Activated T-cell treated with anti-CD3 and anti-CD28 coated beads, Interleukin-2, amount 50 U/mL, for 4 hours (primary cell): ENCODE measurements around the gene C19orf44. TPM values are rescaled to one million over a fixed set of nuclear protein-coding genes. Genes with fewer than 3 reads are reported as not detected.
"Not testable (repeated sequence)": the region's sequence is repeated elsewhere in the genome, so short reads cannot be mapped to it uniquely, and the experiment has no call there.

Source experiments
- ATAC-seq, 2 donors: fragments of 200-7000 bp; cut with Tn5 transposase; one replicate each; pipeline ENCODE4 v1.10.0; 2021
- DNase-seq: peaks from one replicate; pipeline ENCODE4 v3.0.0-alpha.2; 2020
- H3K27me3 Mint-ChIP-seq: one replicate; pipeline ENCODE4 v1.8.0; 2021; ENCODE audit warnings: low read depth, mixed read lengths
- H3K36me3 Mint-ChIP-seq: one replicate; pipeline ENCODE4 v1.8.0; 2022; ENCODE audit warnings: mixed read lengths; ENCODE audit not compliant: insufficient read depth
- H3K4me1 Mint-ChIP-seq: one replicate; pipeline ENCODE4 v1.8.0; 2021; ENCODE audit warnings: low read depth, mixed read lengths
- H3K4me3 Mint-ChIP-seq: one replicate; pipeline ENCODE4 v1.8.0; 2021; ENCODE audit warnings: mild to moderate bottlenecking, moderate library complexity, mixed read lengths
- H3K9me3 Mint-ChIP-seq: one replicate; pipeline ENCODE4 v1.8.0; 2021; ENCODE audit warnings: mixed read lengths
- total RNA-seq, 3 donors: library from RNA; stranded (reverse); gene quantifications; one replicate each; pipeline ENCODE4 v1.2.1, GENCODE V29; 2021

Gene C19orf44
- total RNA-seq, 3 donors from 2014 or later: 2.4 to 3.2 (median 2.7) TPM

- H3K36me3 Mint-ChIP-seq: peaks cover 25% of the 10 kb centered on the region
Observed at GRCh38 chr19:16530540-16531379, 34.6 kb downstream of the C19orf44 start.

GRCh38 chr19:16531380-16531669, 35.1 kb downstream of the C19orf44 start:
- ATAC-seq (no peak), DNase-seq (no peak)
- H3K27me3 Mint-ChIP-seq: no peaks in the 10 kb centered on the region
- no peak overlapping the region for H3K4me3 Mint-ChIP-seq
- H3K36me3 Mint-ChIP-seq: peaks cover 29% of the 10 kb centered on the region
- no peaks in the 10 kb centered on the region for H3K9me3 Mint-ChIP-seq
- H3K4me1 Mint-ChIP-seq: no peaks in the 10 kb centered on the region

More at GRCh38 chr19:16530540-16531379, 34.6 kb downstream of the C19orf44 start:
- Mint-ChIP-seq H3K4me1 (no peaks in the 10 kb centered on the region), H3K27me3 (no peaks in the 10 kb centered on the region), H3K9me3 (no peaks in the 10 kb centered on the region), H3K4me3 (no peak overlapping the region)
- ATAC-seq (no peak), DNase-seq (no peak)

- no peak for ATAC-seq
- Mint-ChIP-seq H3K36me3 (peaks cover 35% of the 10 kb centered on the region), H3K4me3 (no peak overlapping the region), H3K27me3 (no peaks in the 10 kb centered on the region), H3K4me1 (peaks cover 5% of the 10 kb centered on the region), H3K9me3 (no peaks in the 10 kb centered on the region)
- no peak for DNase-seq
Observed at GRCh38 chr19:16532440-16533234, 36.4 kb downstream of the C19orf44 start.

GRCh38 chr19:16535381-16535780, 39.2 kb downstream of the C19orf44 start:
- no peaks in the 10 kb centered on the region for H3K9me3 Mint-ChIP-seq
- peaks cover 39% of the 10 kb centered on the region for H3K36me3 Mint-ChIP-seq

GRCh38 chr19:16536130-16536529, 39.9 kb downstream of the C19orf44 start:
- Mint-ChIP-seq H3K9me3 (no peaks in the 10 kb centered on the region), H3K4me3 (no peak overlapping the region), H3K4me1 (peaks cover 37% of the 10 kb centered on the region), H3K36me3 (peaks cover 38% of the 10 kb centered on the region), H3K27me3 (no peaks in the 10 kb centered on the region)
- DNase-seq (no peak), ATAC-seq (no peak)

More at GRCh38 chr19:16535381-16535780, 39.2 kb downstream of the C19orf44 start:
- Mint-ChIP-seq H3K4me3 (no peak overlapping the region), H3K27me3 (no peaks in the 10 kb centered on the region), H3K4me1 (peaks cover 30% of the 10 kb centered on the region)
- no peak for ATAC-seq
- no peak for DNase-seq

- no peak for DNase-seq
- no peaks in the 10 kb centered on the region for H3K9me3 Mint-ChIP-seq
- ATAC-seq: no peak
- H3K4me1 Mint-ChIP-seq: peaks cover 43% of the 10 kb centered on the region
- no peak overlapping the region for H3K4me3 Mint-ChIP-seq
- H3K36me3 Mint-ChIP-seq: peaks cover 35% of the 10 kb centered on the region
- no peaks in the 10 kb centered on the region for H3K27me3 Mint-ChIP-seq
Observed at GRCh38 chr19:16537111-16537510, 40.9 kb downstream of the C19orf44 start.

GRCh38 chr19:16540948-16541347, 44.8 kb downstream of the C19orf44 start:
- Mint-ChIP-seq H3K4me1 (peaks cover 60% of the 10 kb centered on the region), H3K9me3 (no peaks in the 10 kb centered on the region), H3K27me3 (no peaks in the 10 kb centered on the region), H3K36me3 (peaks cover 32% of the 10 kb centered on the region), H3K4me3 (peak overlapping the region; percentile 91)
- DNase-seq (no peak), ATAC-seq (no peak)

- peak; percentile 1 to 6 for ATAC-seq
- Mint-ChIP-seq H3K4me3 (peak overlapping the region; percentile 91), H3K36me3 (peaks cover 29% of the 10 kb centered on the region), H3K4me1 (peaks cover 60% of the 10 kb centered on the region), H3K27me3 (no peaks in the 10 kb centered on the region), H3K9me3 (no peaks in the 10 kb centered on the region)
- DNase-seq: no peak
Observed at GRCh38 chr19:16541526-16542044, 45.4 kb downstream of the C19orf44 start.

- Mint-ChIP-seq H3K4me1 (peaks cover 60% of the 10 kb centered on the region), H3K27me3 (no peaks in the 10 kb centered on the region), H3K36me3 (peaks cover 27% of the 10 kb centered on the region), H3K4me3 (peak within 1 kb of the TSS; percentile 91), H3K9me3 (no peaks in the 10 kb centered on the region)
- peak; percentile 92 for DNase-seq
- peak; percentile 91 for ATAC-seq
Observed at GRCh38 chr19:16542045-16542909, 46.1 kb downstream of the C19orf44 start, which contains the start of gene CHERP. TSS of gene CHERP (minus strand) at chr19:16542437. CDS start at chr19:16542378, 59 bp downstream.

GRCh38 chr19:16542910-16543472, 46.8 kb downstream of the C19orf44 start:
- Mint-ChIP-seq H3K36me3 (peaks cover 21% of the 10 kb centered on the region), H3K27me3 (no peaks in the 10 kb centered on the region), H3K4me1 (peaks cover 54% of the 10 kb centered on the region), H3K9me3 (no peaks in the 10 kb centered on the region), H3K4me3 (peak overlapping the region; percentile 91)
- DNase-seq: no peak
- ATAC-seq: no peak

- H3K9me3 Mint-ChIP-seq, ATAC-seq: not testable (repeated sequence)
- H3K36me3 Mint-ChIP-seq: peaks cover 17% of the 10 kb centered on the region
Observed at GRCh38 chr19:16543734-16544133, 47.5 kb downstream of the C19orf44 start.

GRCh38 chr19:16544473-16545231, 48.5 kb downstream of the C19orf44 start:
- DNase-seq (no peak), ATAC-seq (no peak)
- peaks cover 40% of the 10 kb centered on the region for H3K4me1 Mint-ChIP-seq
- no peaks in the 10 kb centered on the region for H3K9me3 Mint-ChIP-seq
- H3K27me3 Mint-ChIP-seq: no peaks in the 10 kb centered on the region
- H3K36me3 Mint-ChIP-seq: peaks cover 12% of the 10 kb centered on the region
- peak overlapping the region; percentile 55 for H3K4me3 Mint-ChIP-seq

More at GRCh38 chr19:16543734-16544133, 47.5 kb downstream of the C19orf44 start:
- not testable (repeated sequence) for DNase-seq, H3K27me3 Mint-ChIP-seq
- H3K4me3 Mint-ChIP-seq: peak overlapping the region; percentile 91
- peaks cover 47% of the 10 kb centered on the region for H3K4me1 Mint-ChIP-seq

GRCh38 chr19:16548956-16549355, 52.8 kb downstream of the C19orf44 start:
- Mint-ChIP-seq H3K4me3 (no peak overlapping the region), H3K27me3 (no peaks in the 10 kb centered on the region), H3K4me1 (peaks cover 14% of the 10 kb centered on the region), H3K36me3 (peaks cover 17% of the 10 kb centered on the region), H3K9me3 (no peaks in the 10 kb centered on the region)
- DNase-seq (no peak), ATAC-seq (no peak)
